PC-9 (cell line): ENCODE measurements around the gene RALGAPB. TPM values are rescaled to one million over a fixed set of nuclear protein-coding genes. Genes with fewer than 3 reads are reported as not detected.

Experiments used
- BruUV-seq: library from RNA; stranded (reverse); fragments of 400-500 nt; replicated peaks from 2 replicates; lab custom pipeline; 2021; lab: Mats Ljungman, UMichigan
- CTCF ChIA-PET: fragments of 300-600 bp; sonication (Branson Sonifier 250); formaldehyde crosslinking; loops from one replicate; lab custom pipeline; 2022; ENCODE audit warnings: antibody characterized with exemption; lab: Charles Lee
- POLR2A ChIA-PET: fragments of 300-600 bp; sonication (Branson Sonifier 250); formaldehyde crosslinking; loops from one replicate; lab custom pipeline; 2022; ENCODE audit warnings: antibody characterized with exemption; ENCODE audit not compliant: unreplicated experiment; lab: Charles Lee
- DNase-seq, 2 experiments: peaks; one replicate each; pipeline versions ENCODE4 v3.0.0 to v3.0.0-alpha.2; 2015 to 2022; ENCODE audit warnings: mixed read lengths in 1 of 2
- H2AFZ ChIP-seq: fragments of 200-600 bp; sonication (generic); 2 replicates; pipeline ENCODE4 v1.8.1; 2017; ENCODE audit warnings: antibody characterized with exemption
- H3F3A ChIP-seq: fragments of 200-600 bp; sonication (generic); 2 replicates; pipeline ENCODE4 v1.8.1; 2017; ENCODE audit warnings: antibody characterized with exemption, mild to moderate bottlenecking, low read depth; ENCODE audit not compliant: insufficient read depth
- H3K27ac ChIP-seq: fragments of 200-600 bp; sonication (generic); 2 replicates; pipeline ENCODE4 v1.6.1; 2016; ENCODE audit warnings: mixed run types
- H3K27me3 ChIP-seq: fragments of 200-600 bp; sonication (generic); 2 replicates; pipeline ENCODE4 v1.6.1; 2016; ENCODE audit warnings: low read depth, mixed run types; ENCODE audit not compliant: insufficient read depth
- H3K36me3 ChIP-seq: fragments of 200-600 bp; sonication (generic); 2 replicates; pipeline ENCODE4 v1.6.1; 2016; ENCODE audit warnings: low read depth, mixed run types
- H3K4me1 ChIP-seq: fragments of 200-600 bp; sonication (generic); replicated peaks from 2 replicates; pipeline ENCODE4 v1.6.1; 2016; ENCODE audit warnings: mixed run types; ENCODE audit not compliant: insufficient read depth
- H3K4me2 ChIP-seq: fragments of 200-600 bp; sonication (generic); 2 replicates; pipeline ENCODE4 v1.6.1; 2017; ENCODE audit warnings: mixed run types
- H3K4me3 ChIP-seq: fragments of 200-600 bp; sonication (generic); 2 replicates; pipeline ENCODE4 v1.6.1; 2016; ENCODE audit warnings: mixed run types
- H3K79me2 ChIP-seq: fragments of 200-600 bp; sonication (generic); 2 replicates; pipeline ENCODE4 v1.6.1; 2017; ENCODE audit warnings: low read depth, mixed run types
- H3K9me2 ChIP-seq: fragments of 200-600 bp; sonication (generic); 2 replicates; pipeline ENCODE4 v1.8.1; 2017; ENCODE audit warnings: mild to moderate bottlenecking; ENCODE audit not compliant: insufficient read depth
- H3K9me3 ChIP-seq: fragments of 200-600 bp; sonication (generic); 2 replicates; pipeline ENCODE4 v1.8.1; 2016; ENCODE audit warnings: low read depth; ENCODE audit not compliant: insufficient read depth
- H4K20me1 ChIP-seq: fragments of 200-600 bp; sonication (generic); 2 replicates; pipeline ENCODE4 v1.8.1; 2017; ENCODE audit not compliant: insufficient read depth
- EZH2 ChIP-seq: fragments of 200-600 bp; sonication (generic); IDR thresholded peaks from 2 replicates; pipeline ENCODE4 v1.8.0; 2017; ENCODE audit warnings: antibody characterized with exemption, low read depth
- intact Hi-C: fragments of 100-400 bp; cut with micrococcal nuclease; formaldehyde crosslinking; loops from one replicate; pipeline ENCODE4 v1.10.0; 2022; ENCODE audit not compliant: unreplicated experiment
- total RNA-seq: library from RNA; stranded (reverse); gene quantifications from 2 replicates; pipeline ENCODE4 v1.2.3, GENCODE V29; 2021
- TF ChIP-seq, protein P1 (sequence below): fragments of 200-600 bp; sonication (generic); conservative IDR thresholded peaks from 2 replicates; pipeline ENCODE4 v1.6.1; 2017; ENCODE audit warnings: mixed run types, antibody characterized with exemption, mild to moderate bottlenecking, moderate library complexity

The RALGAPB gene
- total RNA-seq, 1 experiment from 2014 or later: 40.2 TPM

- Histone ChIP-seq H3K36me3 (no peaks in the 10 kb centered on the region), H2AFZ (peak overlapping the region; percentile 49; the same call in 1 of the 2 replicates), H3K9me3 (no peaks in the 10 kb centered on the region), H3K27ac (peak overlapping the region; percentile 82), H3F3A (peaks cover 15% of the 10 kb centered on the region), H3K27me3 (no peaks in the 10 kb centered on the region), H3K4me2 (peak overlapping the region; percentile 65), H3K4me3 (no peak overlapping the region), H3K9me2 (no peaks in the 10 kb centered on the region), H3K79me2 (no peaks in the 10 kb centered on the region), H3K4me1 (peaks cover 50% of the 10 kb centered on the region), H4K20me1 (no peaks in the 10 kb centered on the region)
- BruUV-seq: no TSS peak
- intact Hi-C loops: no loop called here
- CTCF ChIA-PET: no interaction called here
- DNase-seq: peak; percentile 97 to 98
- TF ChIP-seq, protein P1, sequence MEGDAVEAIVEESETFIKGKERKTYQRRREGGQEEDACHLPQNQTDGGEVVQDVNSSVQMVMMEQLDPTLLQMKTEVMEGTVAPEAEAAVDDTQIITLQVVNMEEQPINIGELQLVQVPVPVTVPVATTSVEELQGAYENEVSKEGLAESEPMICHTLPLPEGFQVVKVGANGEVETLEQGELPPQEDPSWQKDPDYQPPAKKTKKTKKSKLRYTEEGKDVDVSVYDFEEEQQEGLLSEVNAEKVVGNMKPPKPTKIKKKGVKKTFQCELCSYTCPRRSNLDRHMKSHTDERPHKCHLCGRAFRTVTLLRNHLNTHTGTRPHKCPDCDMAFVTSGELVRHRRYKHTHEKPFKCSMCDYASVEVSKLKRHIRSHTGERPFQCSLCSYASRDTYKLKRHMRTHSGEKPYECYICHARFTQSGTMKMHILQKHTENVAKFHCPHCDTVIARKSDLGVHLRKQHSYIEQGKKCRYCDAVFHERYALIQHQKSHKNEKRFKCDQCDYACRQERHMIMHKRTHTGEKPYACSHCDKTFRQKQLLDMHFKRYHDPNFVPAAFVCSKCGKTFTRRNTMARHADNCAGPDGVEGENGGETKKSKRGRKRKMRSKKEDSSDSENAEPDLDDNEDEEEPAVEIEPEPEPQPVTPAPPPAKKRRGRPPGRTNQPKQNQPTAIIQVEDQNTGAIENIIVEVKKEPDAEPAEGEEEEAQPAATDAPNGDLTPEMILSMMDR: no peak
- no peak for TF ChIP-seq EZH2
- POLR2A ChIA-PET: interaction anchor here (0.6 to 0.8 kb wide), 2 partner anchors 126 to 191 kb away, joined by 4 to 7 read pairs; no protein-coding TSS in a partner anchor
Observed at GRCh38 chr20:38599410-38599882, 126.8 kb downstream of the RALGAPB start.

- H3K4me3 ChIP-seq: no peak overlapping the region
- no peaks in the 10 kb centered on the region for H3K27me3 ChIP-seq
- H3K27ac ChIP-seq: peak overlapping the region; percentile 82
- CTCF ChIA-PET: no interaction called here
- H3K4me1 ChIP-seq: peaks cover 53% of the 10 kb centered on the region
- POLR2A ChIA-PET: no interaction called here
- H3K9me3 ChIP-seq: no peaks in the 10 kb centered on the region
- H3K79me2 ChIP-seq: no peaks in the 10 kb centered on the region
- BruUV-seq: no TSS peak
- no peaks in the 10 kb centered on the region for H3K36me3 ChIP-seq
- intact Hi-C loops: no loop called here
- peak in 1 of 2 experiments; percentile 22 for DNase-seq
- no peaks in the 10 kb centered on the region for H3K9me2 ChIP-seq
- H3F3A ChIP-seq: peaks cover 18% of the 10 kb centered on the region
- peak overlapping the region; percentile 49; the same call in 1 of the 2 replicates for H2AFZ ChIP-seq
- peak overlapping the region; percentile 65 for H3K4me2 ChIP-seq
- TF ChIP-seq, protein P1: no peak
- no peak for TF ChIP-seq EZH2
- H4K20me1 ChIP-seq: no peaks in the 10 kb centered on the region
Observed at GRCh38 chr20:38600057-38600456, 127.4 kb downstream of the RALGAPB start.

- H3K9me2 ChIP-seq: no peaks in the 10 kb centered on the region
- peak; percentile 44 to 67 for DNase-seq
- H3K36me3 ChIP-seq: no peaks in the 10 kb centered on the region
- TF ChIP-seq, protein P1: peak; percentile 30; the same call in 1 of the 2 replicates
- no peak for TF ChIP-seq EZH2
- H4K20me1 ChIP-seq: no peaks in the 10 kb centered on the region
- H3K4me1 ChIP-seq: peaks cover 66% of the 10 kb centered on the region
- H3K4me2 ChIP-seq: peak within 1 kb of the TSS; percentile 55
- peaks cover 32% of the 10 kb centered on the region for H3F3A ChIP-seq
- no peaks in the 10 kb centered on the region for H3K27me3 ChIP-seq
- POLR2A ChIA-PET: no interaction called here
- H3K4me3 ChIP-seq: peak within 1 kb of the TSS; percentile 44; the same call in 1 of the 2 replicates
- CTCF ChIA-PET: no interaction called here
- H3K9me3 ChIP-seq: no peaks in the 10 kb centered on the region
- no TSS peak for BruUV-seq
- H3K27ac ChIP-seq: no peak within 1 kb of the TSS
- intact Hi-C loops: no loop called here
- peak within 1 kb of the TSS; percentile 46 for H2AFZ ChIP-seq
- H3K79me2 ChIP-seq: no peaks in the 10 kb centered on the region
Observed at GRCh38 chr20:38601216-38602184, 128.9 kb downstream of the RALGAPB start, which contains the start of gene ARHGAP40. ARHGAP40 (plus strand) TSS chr20:38601809.
